Measurements from ENCODE around the gene SLC35A3. TPM values are rescaled to one million over a fixed set of nuclear protein-coding genes. Genes with fewer than 3 reads are reported as not detected.
A peak's percentile ranks its signal among the peaks of the same experiment; 100 is the strongest.

The SLC35A3 gene
- total RNA-seq, 1 donor from 2014 or later, result 24.2 TPM

GRCh38 chr1:100053727-100054126, 83.9 kb downstream of the SLC35A3 start:
- H3K36me3 Mint-ChIP-seq, result peaks cover 18% of the 10 kb centered on the region
- DNase-seq (ENCODE audit: low spot score in 2 of 2, unreplicated experiment in 2 of 2), result no peak
- no peak overlapping the region for H3K4me3 Mint-ChIP-seq
- H3K27ac Mint-ChIP-seq, result peak overlapping the region; percentile 64
- H3K4me1 Mint-ChIP-seq, result peaks cover 39% of the 10 kb centered on the region
- H3K9me3 Mint-ChIP-seq, result peaks cover 6% of the 10 kb centered on the region
- TF ChIP-seq CTCF (IDR thresholded peaks at IDR 0.05; ENCODE audit: unreplicated experiment), result no peak
- H3K27me3 Mint-ChIP-seq (ENCODE audit: low read depth), result no peaks in the 10 kb centered on the region

GRCh38 chr1:100061681-100062080, 91.9 kb downstream of the SLC35A3 start:
- H3K36me3 Mint-ChIP-seq, result peaks cover 35% of the 10 kb centered on the region
- H3K4me1 Mint-ChIP-seq, result no peaks in the 10 kb centered on the region
- no peak for TF ChIP-seq CTCF (IDR thresholded peaks at IDR 0.05; ENCODE audit: unreplicated experiment)
- no peak for DNase-seq (ENCODE audit: low spot score in 2 of 2, unreplicated experiment in 2 of 2)
- H3K9me3 Mint-ChIP-seq, result no peaks in the 10 kb centered on the region
- no peaks in the 10 kb centered on the region for H3K27me3 Mint-ChIP-seq (ENCODE audit: low read depth)
- no peak overlapping the region for H3K4me3 Mint-ChIP-seq
- H3K27ac Mint-ChIP-seq, result no peak overlapping the region

- Mint-ChIP-seq H3K9me3 (no peaks in the 10 kb centered on the region), H3K36me3 (peaks cover 54% of the 10 kb centered on the region), H3K4me1 (peaks cover 6% of the 10 kb centered on the region), H3K27ac (peak overlapping the region; percentile 50), H3K4me3 (no peak overlapping the region), H3K27me3 (ENCODE audit: low read depth) (no peaks in the 10 kb centered on the region)
- TF ChIP-seq CTCF (IDR thresholded peaks at IDR 0.05; ENCODE audit: unreplicated experiment), result no peak
- no peak for DNase-seq (ENCODE audit: low spot score in 2 of 2, unreplicated experiment in 2 of 2)
These were observed 95.6 kb downstream of the SLC35A3 start for GRCh38 chr1:100065183-100065968.

GRCh38 chr1:100065969-100066227, 96.1 kb downstream of the SLC35A3 start:
- Mint-ChIP-seq H3K27me3 (ENCODE audit: low read depth) (no peaks in the 10 kb centered on the region), H3K9me3 (no peaks in the 10 kb centered on the region), H3K4me1 (peaks cover 6% of the 10 kb centered on the region), H3K27ac (peak overlapping the region; percentile 50), H3K4me3 (no peak overlapping the region), H3K36me3 (peaks cover 56% of the 10 kb centered on the region)
- no peak for DNase-seq (ENCODE audit: low spot score in 2 of 2, unreplicated experiment in 2 of 2)
- TF ChIP-seq CTCF (IDR thresholded peaks at IDR 0.05; ENCODE audit: unreplicated experiment), result no peak

GRCh38 chr1:100070201-100070939, 100.6 kb downstream of the SLC35A3 start:
- no peak overlapping the region for H3K27ac Mint-ChIP-seq
- no peaks in the 10 kb centered on the region for H3K27me3 Mint-ChIP-seq (ENCODE audit: low read depth)
- peaks cover 57% of the 10 kb centered on the region for H3K36me3 Mint-ChIP-seq
- no peaks in the 10 kb centered on the region for H3K9me3 Mint-ChIP-seq
- no peak overlapping the region for H3K4me3 Mint-ChIP-seq
- TF ChIP-seq CTCF (IDR thresholded peaks at IDR 0.05; ENCODE audit: unreplicated experiment), result no peak
- DNase-seq (ENCODE audit: low spot score in 2 of 2, unreplicated experiment in 2 of 2), result no peak
- peaks cover 10% of the 10 kb centered on the region for H3K4me1 Mint-ChIP-seq
